Gastrocnemius medialis (tissue), 4 donors: ENCODE measurements around the gene TGM2. TPM values are rescaled to one million over a fixed set of nuclear protein-coding genes. Genes with fewer than 3 reads are reported as not detected.

Experiments used
- ATAC-seq, 2 donors: fragments of 150-250 bp; one replicate each; pipeline ENCODE4 v1.9.1; 2016
- DNase-seq, 2 donors: peaks; one replicate each; pipeline ENCODE4 v3.0.0-alpha.2; 2019
- H3K27ac ChIP-seq, 4 donors: fragments of 200-600 bp; sonication (generic); 1 replicate in 1 of 4; 2 replicates in 3 of 4; pipeline ENCODE4 v1.5.1; 2016 to 2018; ENCODE audit warnings: mild to moderate bottlenecking in 2 of 4, moderate library complexity in 1 of 4
- H3K27me3 ChIP-seq, 3 donors: fragments of 200-600 bp; sonication (generic) in 2 of 3; 1 replicate in 1 of 3; 2 replicates in 2 of 3; pipeline versions ENCODE4 v1.5.1 to v1.6.0; 2016 to 2019; ENCODE audit warnings: mild to moderate bottlenecking in 1 of 3, moderate library complexity in 1 of 3
- H3K36me3 ChIP-seq, 2 donors: fragments of 200-600 bp; sonication (generic) in 1 of 2; one replicate each; pipeline ENCODE4 v1.5.1; 2017 to 2018
- H3K4me1 ChIP-seq, 2 donors: fragments of 200-600 bp; sonication (generic) in 1 of 2; one replicate each; pipeline ENCODE4 v1.5.1; 2016 to 2017; ENCODE audit warnings: mild to moderate bottlenecking in 2 of 2
- H3K4me3 ChIP-seq, 4 donors: fragments of 200-600 bp; sonication (generic) in 3 of 4; 1 replicate in 1 of 4; 2 replicates in 3 of 4; pipeline ENCODE4 v1.5.1; 2016 to 2019; ENCODE audit warnings: mild to moderate bottlenecking in 2 of 4
- H3K9me3 ChIP-seq, 3 donors: fragments of 200-600 bp; sonication (generic) in 2 of 3; 1 replicate in 1 of 3; 2 replicates in 2 of 3; pipeline ENCODE4 v1.5.1; 2016 to 2019
- CTCF ChIP-seq, 5 experiments: fragments of 450-650 bp in 3 of 5; fragments of 200-600 bp in 2 of 5; sonication (generic) in 2 of 5; IDR thresholded peaks in 4 of 5; conservative IDR thresholded peaks in 1 of 5; 1 replicate in 4 of 5; 2 replicates in 1 of 5; pipeline ENCODE4 v1.5.1; 2016 to 2019; ENCODE audit warnings: antibody characterized with exemption in 5 of 5, mild to moderate bottlenecking in 3 of 5, moderate library complexity in 3 of 5
- POLR2A ChIP-seq, 2 donors: fragments of 450-650 bp; IDR thresholded peaks; one replicate each; pipeline ENCODE4 v1.6.1; 2017; ENCODE audit warnings: antibody characterized with exemption in 2 of 2, mild to moderate bottlenecking in 2 of 2, moderate library complexity in 2 of 2
- in situ Hi-C, 4 donors: fragments of 200-750 bp; cut with MboI; loops; one replicate each; pipeline versions ENCODE4 v1.15.0 to v1.8.0; 2017; ENCODE audit warnings: low sequenced_read_pairs in 4 of 4
- intact Hi-C: fragments of 100-400 bp; cut with DNase I; formaldehyde crosslinking; loops from one replicate; pipeline ENCODE4 v1.15.1; 2023; ENCODE audit warnings: low total_unique reads
- total RNA-seq, 4 donors: library from RNA; depleted of rRNA; stranded (reverse); fragments of >200 nt; gene quantifications; one replicate each; pipeline versions ENCODE4 v1.1.0 to v1.2.3, GENCODE V29; 2016

Gene TGM2
- total RNA-seq, 4 donors from 2014 or later, result 12.8 to 152 (median 58.4) TPM

- Histone ChIP-seq H3K36me3 (no peaks in the 10 kb centered on the region), H3K27ac (no peak overlapping the region), H3K27me3 (no peaks in the 10 kb centered on the region), H3K4me3 (no peak overlapping the region), H3K9me3 (no peaks in the 10 kb centered on the region), H3K4me1 (no peaks in the 10 kb centered on the region)
- ATAC-seq (no peak), DNase-seq (no peak)
- in situ Hi-C loops, result loop anchor here in 3 of 4 donors (25.0 kb wide), 1 partner anchor 638 kb away; no protein-coding TSS in a partner anchor
- TF ChIP-seq CTCF (IDR thresholded peaks at IDR 0.05 in 4 of 5, conservative IDR thresholded peaks at IDR 0.05 in 1 of 5) (no peak), POLR2A (IDR thresholded peaks at IDR 0.05) (no peak)
- intact Hi-C loops, result no loop called here
Observed at GRCh38 chr20:38200646-38201045, 35.6 kb upstream of the TGM2 start.

GRCh38 chr20:38199501-38200390 lies 34.7 kb upstream of the TGM2 start:
- no peak for TF ChIP-seq POLR2A (IDR thresholded peaks at IDR 0.05)
- no peak for TF ChIP-seq CTCF (IDR thresholded peaks at IDR 0.05 in 4 of 5, conservative IDR thresholded peaks at IDR 0.05 in 1 of 5)
- Histone ChIP-seq H3K4me3 (no peak overlapping the region), H3K36me3 (no peaks in the 10 kb centered on the region), H3K27ac (no peak overlapping the region), H3K4me1 (no peaks in the 10 kb centered on the region), H3K27me3 (no peaks in the 10 kb centered on the region), H3K9me3 (no peaks in the 10 kb centered on the region)
- intact Hi-C loops, result no loop called here
- no peak for ATAC-seq
- in situ Hi-C loops, result loop anchor here (25.0 kb wide), 2 partner anchors 612 to 637 kb away; no protein-coding TSS in a partner anchor
- no peak for DNase-seq

GRCh38 chr20:38198238-38198861 lies 33.3 kb upstream of the TGM2 start:
- ATAC-seq (no peak), DNase-seq (no peak)
- Histone ChIP-seq H3K27me3 (no peaks in the 10 kb centered on the region), H3K36me3 (no peaks in the 10 kb centered on the region), H3K27ac (no peak overlapping the region), H3K9me3 (no peaks in the 10 kb centered on the region), H3K4me1 (no peaks in the 10 kb centered on the region), H3K4me3 (no peak overlapping the region)
- TF ChIP-seq CTCF (IDR thresholded peaks at IDR 0.05 in 4 of 5, conservative IDR thresholded peaks at IDR 0.05 in 1 of 5) (no peak), POLR2A (IDR thresholded peaks at IDR 0.05) (no peak)
- in situ Hi-C loops, result loop anchor here in 1 of 4 donors (25.0 kb wide), 1 partner anchor 611 kb away; no protein-coding TSS in a partner anchor
- intact Hi-C loops, result no loop called here

- Histone ChIP-seq H3K9me3 (no peaks in the 10 kb centered on the region), H3K27me3 (no peaks in the 10 kb centered on the region), H3K4me1 (no peaks in the 10 kb centered on the region), H3K36me3 (no peaks in the 10 kb centered on the region), H3K27ac (no peak overlapping the region), H3K4me3 (no peak overlapping the region)
- intact Hi-C loops, result no loop called here
- DNase-seq (no peak), ATAC-seq (no peak)
- in situ Hi-C loops, result loop anchor here in 1 of 4 donors (25.0 kb wide), 1 partner anchor 610 kb away; no protein-coding TSS in a partner anchor
- TF ChIP-seq POLR2A (IDR thresholded peaks at IDR 0.05) (no peak), CTCF (IDR thresholded peaks at IDR 0.05 in 4 of 5, conservative IDR thresholded peaks at IDR 0.05 in 1 of 5) (no peak)
Observed at GRCh38 chr20:38197619-38198018, 32.5 kb upstream of the TGM2 start.
